Tibial artery (tissue), 4 donors: ENCODE results near the gene PDPK1.
"Not testable (repeated sequence)": the region's sequence is repeated elsewhere in the genome, so short reads cannot be mapped to it uniquely, and the experiment has no call there.

Source experiments
- DNase-seq, 2 donors: peaks; one replicate each; pipeline ENCODE4 v3.0.0-alpha.2; 2019
- H3K27ac ChIP-seq, 2 donors: fragments of 200-600 bp; sonication (generic) in 1 of 2; 1 replicate in 1 of 2; 2 replicates in 1 of 2; pipeline ENCODE4 v1.5.1; 2018 to 2019; ENCODE audit warnings: mild to moderate bottlenecking in 1 of 2
- H3K27me3 ChIP-seq, 2 donors: fragments of 200-600 bp; sonication (generic) in 1 of 2; one replicate each; pipeline versions ENCODE4 v1.5.1 to v1.6.0; 2016 to 2019
- H3K36me3 ChIP-seq, 3 donors: fragments of 200-600 bp; sonication (generic) in 2 of 3; one replicate each; pipeline ENCODE4 v1.5.1; 2016 to 2019; ENCODE audit warnings: mild to moderate bottlenecking in 2 of 3
- H3K4me1 ChIP-seq, 4 donors: fragments of 200-600 bp; sonication (generic) in 2 of 4; 1 replicate in 3 of 4; 2 replicates in 1 of 4; pipeline ENCODE4 v1.5.1; 2016 to 2019
- H3K4me3 ChIP-seq, 2 donors: fragments of 200-600 bp; sonication (generic) in 1 of 2; 1 replicate in 1 of 2; 2 replicates in 1 of 2; pipeline ENCODE4 v1.5.1; 2018 to 2019; ENCODE audit warnings: mild to moderate bottlenecking in 2 of 2
- H3K9me3 ChIP-seq, 3 donors: fragments of 200-600 bp; sonication (generic) in 1 of 3; one replicate each; pipeline ENCODE4 v1.5.1; 2016 to 2019
- CTCF ChIP-seq, 2 experiments: fragments of 200-600 bp in 1 of 2; fragments of 450-650 bp in 1 of 2; IDR thresholded peaks; one replicate each; pipeline ENCODE4 v1.5.1; 2017 to 2019; ENCODE audit warnings: antibody characterized with exemption in 2 of 2, mild to moderate bottlenecking in 1 of 2, moderate library complexity in 1 of 2
- intact Hi-C: fragments of 100-400 bp; cut with DNase I; formaldehyde crosslinking; loops from one replicate; pipeline ENCODE4 v1.15.0; 2023; ENCODE audit warnings: low total_unique reads

The PDPK1 gene

GRCh38 chr16:2609827-2610470 lies 72.1 kb downstream of the PDPK1 start:
- H3K27ac ChIP-seq: no peak overlapping the region
- H3K4me1 ChIP-seq: peaks cover 0 to 10% (median 6%) of the 10 kb centered on the region in 4 donors
- no peak for TF ChIP-seq CTCF (IDR thresholded peaks at IDR 0.05)
- no peaks in the 10 kb centered on the region for H3K27me3 ChIP-seq
- H3K36me3 ChIP-seq: peaks cover 17 to 24% (median 19%) of the 10 kb centered on the region in 3 donors
- peak in 1 of 2 donors; percentile 51 for DNase-seq
- intact Hi-C loops: no loop called here
- H3K4me3 ChIP-seq: no peak overlapping the region
- no peaks in the 10 kb centered on the region for H3K9me3 ChIP-seq

- peaks cover 19 to 27% (median 21%) of the 10 kb centered on the region in 3 donors for H3K36me3 ChIP-seq
- H3K27ac ChIP-seq: no peak overlapping the region
- no peaks in the 10 kb centered on the region for H3K9me3 ChIP-seq
- DNase-seq: no peak
- intact Hi-C loops: no loop called here
- no peak overlapping the region for H3K4me3 ChIP-seq
- no peak for TF ChIP-seq CTCF (IDR thresholded peaks at IDR 0.05)
- H3K27me3 ChIP-seq: no peaks in the 10 kb centered on the region
- peaks cover 0 to 8% (median 2%) of the 10 kb centered on the region in 4 donors for H3K4me1 ChIP-seq
Observed at GRCh38 chr16:2610781-2611498, 73.1 kb downstream of the PDPK1 start.

GRCh38 chr16:2611499-2611862 lies 73.7 kb downstream of the PDPK1 start:
- H3K4me3 ChIP-seq: no peak overlapping the region
- H3K27ac ChIP-seq: no peak overlapping the region
- peak in 1 of 2 donors; percentile 51 for DNase-seq
- peaks cover 19 to 27% (median 21%) of the 10 kb centered on the region in 3 donors for H3K36me3 ChIP-seq
- H3K9me3 ChIP-seq: no peaks in the 10 kb centered on the region
- peaks cover 0 to 8% (median 2%) of the 10 kb centered on the region in 4 donors for H3K4me1 ChIP-seq
- intact Hi-C loops: no loop called here
- no peaks in the 10 kb centered on the region for H3K27me3 ChIP-seq
- TF ChIP-seq CTCF (IDR thresholded peaks at IDR 0.05): no peak

- H3K4me1 ChIP-seq, intact Hi-C loops, H3K27me3 ChIP-seq, H3K4me3 ChIP-seq, DNase-seq, H3K9me3 ChIP-seq, H3K27ac ChIP-seq: not testable (repeated sequence)
- H3K36me3 ChIP-seq: peaks cover 19 to 27% (median 21%) of the 10 kb centered on the region in 3 donors
Observed at GRCh38 chr16:2611877-2612276, 74.1 kb downstream of the PDPK1 start.

GRCh38 chr16:2613251-2613650 lies 75.4 kb downstream of the PDPK1 start:
- H3K9me3 ChIP-seq, H3K27ac ChIP-seq, H3K4me1 ChIP-seq, H3K4me3 ChIP-seq, H3K27me3 ChIP-seq, intact Hi-C loops: not testable (repeated sequence)
- peaks cover 19 to 27% (median 21%) of the 10 kb centered on the region in 3 donors for H3K36me3 ChIP-seq
- peak in 1 of 2 donors; percentile 48 for DNase-seq

- TF ChIP-seq CTCF (IDR thresholded peaks at IDR 0.05): no peak
- Histone ChIP-seq H3K9me3 (no peaks in the 10 kb centered on the region), H3K27me3 (no peaks in the 10 kb centered on the region), H3K4me3 (no peak overlapping the region), H3K36me3 (peaks cover 19 to 27% (median 21%) of the 10 kb centered on the region in 3 donors), H3K4me1 (peaks cover 0 to 4% (median under 1%) of the 10 kb centered on the region in 4 donors), H3K27ac (no peak overlapping the region)
- DNase-seq: peak in 1 of 2 donors; percentile 54
- intact Hi-C loops: no loop called here
Observed at GRCh38 chr16:2614761-2615191, 77.0 kb downstream of the PDPK1 start.

- H3K9me3 ChIP-seq, H3K4me1 ChIP-seq, H3K27me3 ChIP-seq, H3K36me3 ChIP-seq, DNase-seq, H3K27ac ChIP-seq, intact Hi-C loops, H3K4me3 ChIP-seq: not testable (repeated sequence)
Observed at GRCh38 chr16:2618964-2619363, 81.1 kb downstream of the PDPK1 start.

- H3K4me1 ChIP-seq, H3K27ac ChIP-seq, H3K27me3 ChIP-seq, H3K9me3 ChIP-seq, DNase-seq, H3K4me3 ChIP-seq, H3K36me3 ChIP-seq, intact Hi-C loops: not testable (repeated sequence)
Observed at GRCh38 chr16:2619628-2620027, 81.8 kb downstream of the PDPK1 start.

GRCh38 chr16:2620870-2621269 lies 83.0 kb downstream of the PDPK1 start:
- H3K27ac ChIP-seq, H3K9me3 ChIP-seq, H3K27me3 ChIP-seq, H3K36me3 ChIP-seq, H3K4me1 ChIP-seq, H3K4me3 ChIP-seq, DNase-seq, intact Hi-C loops: not testable (repeated sequence)

GRCh38 chr16:2621395-2621794 lies 83.6 kb downstream of the PDPK1 start:
- intact Hi-C loops, DNase-seq, H3K27me3 ChIP-seq, H3K27ac ChIP-seq, H3K4me3 ChIP-seq, H3K4me1 ChIP-seq, H3K9me3 ChIP-seq, H3K36me3 ChIP-seq: not testable (repeated sequence)
